ENCODE measurements around the gene RBBP7.

The RBBP7 gene

GRCh38 chrX:16870095-16870861, at the start of gene RBBP7:
TSS of gene RBBP7 (minus strand) at chrX:16870362. CDS start at chrX:16870053, 309 bp downstream.
- peak; percentile 88 for DNase-seq (ENCODE audit: low read depth)

GRCh38 chrX:16918979-16919378, 48.8 kb upstream of the RBBP7 start:
- DNase-seq (ENCODE audit: low read depth): no peak

GRCh38 chrX:16917120-16917519, 47.0 kb upstream of the RBBP7 start:
- DNase-seq (ENCODE audit: low read depth): no peak

GRCh38 chrX:16916561-16916960, 46.4 kb upstream of the RBBP7 start:
- DNase-seq (ENCODE audit: low read depth): no peak

- peak; percentile 8 for DNase-seq (ENCODE audit: low read depth)
These were observed 43.9 kb upstream of the RBBP7 start for GRCh38 chrX:16914058-16914457.

GRCh38 chrX:16910376-16910775, 40.2 kb upstream of the RBBP7 start:
- DNase-seq (ENCODE audit: low read depth): no peak

GRCh38 chrX:16903274-16904022, 33.3 kb upstream of the RBBP7 start:
- no peak for DNase-seq (ENCODE audit: low read depth)

- no peak for DNase-seq (ENCODE audit: low read depth)
These were observed 27.3 kb upstream of the RBBP7 start for GRCh38 chrX:16897445-16897844.

GRCh38 chrX:16892504-16893362, 22.6 kb upstream of the RBBP7 start:
- DNase-seq (ENCODE audit: low read depth): peak; percentile 61

- no peak for DNase-seq (ENCODE audit: low read depth)
These were observed 15.5 kb upstream of the RBBP7 start for GRCh38 chrX:16885628-16886027.

- DNase-seq (ENCODE audit: low read depth): no peak
These were observed 13.3 kb upstream of the RBBP7 start for GRCh38 chrX:16883487-16883804.

- peak; percentile 38 for DNase-seq (ENCODE audit: low read depth)
These were observed 12.7 kb upstream of the RBBP7 start for GRCh38 chrX:16882702-16883486.

GRCh38 chrX:16882169-16882568, 12.0 kb upstream of the RBBP7 start:
- DNase-seq (ENCODE audit: low read depth): no peak

- no peak for DNase-seq (ENCODE audit: low read depth)
These were observed 6.5 kb upstream of the RBBP7 start for GRCh38 chrX:16876696-16877095.

- DNase-seq (ENCODE audit: low read depth): no peak
These were observed 4.4 kb upstream of the RBBP7 start for GRCh38 chrX:16874458-16875095.

GRCh38 chrX:16873106-16873505, 2.9 kb upstream of the RBBP7 start:
- no peak for DNase-seq (ENCODE audit: low read depth)

- DNase-seq (ENCODE audit: low read depth): peak; percentile 21
These were observed 977 bp upstream of the RBBP7 start for GRCh38 chrX:16870862-16871815.

- DNase-seq (ENCODE audit: low read depth): peak; percentile 12
These were observed 618 bp downstream of the RBBP7 start for GRCh38 chrX:16869393-16870094.

GRCh38 chrX:16868920-16869319, 1.2 kb downstream of the RBBP7 start:
- no peak for DNase-seq (ENCODE audit: low read depth)

- no peak for DNase-seq (ENCODE audit: low read depth)
These were observed 2.2 kb downstream of the RBBP7 start for GRCh38 chrX:16867947-16868346.

Data from fibroblast of gingiva (primary cell).